Caco-2 (cell line): ENCODE measurements around the gene MCTP2. TPM values are rescaled to one million over a fixed set of nuclear protein-coding genes. Genes with fewer than 3 reads are reported as not detected.
A peak's percentile ranks its signal among the peaks of the same experiment; 100 is the strongest.

Experiments
- BruUV-seq: library from RNA; stranded (reverse); fragments of 400-500 nt; replicated peaks from 2 replicates; lab custom pipeline; 2021; lab: Mats Ljungman, UMichigan
- CTCF ChIA-PET: fragments of 300-600 bp; sonication (Branson Sonifier 250); formaldehyde crosslinking; loops from one replicate; lab custom pipeline; 2022; ENCODE audit warnings: antibody characterized with exemption; lab: Charles Lee
- POLR2A ChIA-PET: fragments of 300-600 bp; sonication (Branson Sonifier 250); formaldehyde crosslinking; loops from one replicate; lab custom pipeline; 2022; ENCODE audit warnings: antibody characterized with exemption; lab: Charles Lee
- DNase-seq, 2 experiments: peaks; one replicate each; pipeline versions ENCODE4 v3.0.0 to v3.0.0-alpha.2; 2020 to 2022
- H3K27me3 ChIP-seq: replicated peaks from 2 replicates; pipeline ENCODE4 v1.6.0; 2011; ENCODE audit warnings: low read length; ENCODE audit not compliant: control insufficient read depth, insufficient read depth
- H3K36me3 ChIP-seq: 2 replicates; pipeline ENCODE4 v1.5.1; 2011; ENCODE audit warnings: low read length; ENCODE audit not compliant: control insufficient read depth, insufficient read depth
- H3K4me1 ChIP-seq: fragments of 250-450 bp; sonication (Bioruptor Pico); 2 replicates; pipeline ENCODE4 v1.5.1; 2020; ENCODE audit warnings: mild to moderate bottlenecking
- H3K4me3 ChIP-seq: 2 replicates; pipeline ENCODE4 v1.5.1; 2011; ENCODE audit warnings: low read depth, mild to moderate bottlenecking, control low read depth, low read length
- H3K9me3 ChIP-seq: fragments of 250-450 bp; sonication (Bioruptor Pico); 2 replicates; pipeline ENCODE4 v1.5.1; 2020; ENCODE audit warnings: mild to moderate bottlenecking, moderate library complexity
- H3K27ac Mint-ChIP-seq: one replicate; pipeline ENCODE4 v1.8.0; 2022; ENCODE audit warnings: mixed read lengths; ENCODE audit not compliant: unreplicated experiment
- H3K27me3 Mint-ChIP-seq: one replicate; pipeline ENCODE4 v1.8.0; 2022; ENCODE audit warnings: mixed read lengths; ENCODE audit not compliant: insufficient read depth, unreplicated experiment
- H3K36me3 Mint-ChIP-seq: one replicate; pipeline ENCODE4 v1.8.0; 2022; ENCODE audit warnings: mild to moderate bottlenecking, mixed read lengths; ENCODE audit not compliant: insufficient read depth, unreplicated experiment
- H3K4me1 Mint-ChIP-seq: one replicate; pipeline ENCODE4 v1.8.0; 2022; ENCODE audit warnings: low read depth, mixed read lengths; ENCODE audit not compliant: unreplicated experiment
- H3K4me3 Mint-ChIP-seq: one replicate; pipeline ENCODE4 v1.8.0; 2022; ENCODE audit warnings: mild to moderate bottlenecking, moderate library complexity, mixed read lengths; ENCODE audit not compliant: unreplicated experiment
- H3K9me3 Mint-ChIP-seq: one replicate; pipeline ENCODE4 v1.8.0; 2022; ENCODE audit warnings: mixed read lengths; ENCODE audit not compliant: unreplicated experiment
- CTCF ChIP-seq, 2 experiments: fragments of 200-600 bp in 1 of 2; IDR thresholded peaks; 1 replicate in 1 of 2; 2 replicates in 1 of 2; pipeline versions ENCODE4 v1.5.1 to v1.8.0; 2011 to 2022; ENCODE audit warnings: antibody characterized with exemption in 1 of 2, control low read depth in 1 of 2, inconsistent platforms in 1 of 2, low read depth in 1 of 2, low read length in 1 of 2, mild to moderate bottlenecking in 1 of 2, moderate library complexity in 1 of 2; ENCODE audit not compliant: insufficient read depth in 1 of 2, severe bottlenecking in 1 of 2, unreplicated experiment in 1 of 2
- intact Hi-C: fragments of 100-400 bp; cut with micrococcal nuclease; formaldehyde crosslinking; loops from one replicate; pipeline ENCODE4 v1.10.0; 2022; ENCODE audit not compliant: unreplicated experiment
- total RNA-seq: library from RNA; stranded (reverse); gene quantifications from 2 replicates; pipeline ENCODE4 v1.2.3, GENCODE V29; 2022

Gene MCTP2
- total RNA-seq, 1 experiment from 2014 or later: 9.9 TPM

- no peaks in the 10 kb centered on the region for H3K4me1 ChIP-seq
- BruUV-seq: no TSS peak
- Mint-ChIP-seq H3K9me3 (no peaks in the 10 kb centered on the region), H3K27me3 (no peaks in the 10 kb centered on the region), H3K27ac (no peak overlapping the region), H3K36me3 (peaks cover 6% of the 10 kb centered on the region), H3K4me1 (no peaks in the 10 kb centered on the region), H3K4me3 (no peak overlapping the region)
- H3K36me3 ChIP-seq: no peaks in the 10 kb centered on the region
- DNase-seq: no peak
- intact Hi-C loops: no loop called here
- H3K9me3 ChIP-seq: peaks cover 7% of the 10 kb centered on the region; the same call in 1 of the 2 replicates
- no peaks in the 10 kb centered on the region for H3K27me3 ChIP-seq
- H3K4me3 ChIP-seq: no peak overlapping the region
- ChIA-PET POLR2A (no interaction called here), CTCF (no interaction called here)
- no peak for TF ChIP-seq CTCF (IDR thresholded peaks at IDR 0.05; ENCODE audit: insufficient read depth in 1 of 2, low read depth in 1 of 2, low read length in 1 of 2, severe bottlenecking in 1 of 2, unreplicated experiment in 1 of 2)
Observed at GRCh38 chr15:94295275-94295674, 63.9 kb downstream of the MCTP2 start.

GRCh38 chr15:94296717-94297116 lies 65.4 kb downstream of the MCTP2 start:
- CTCF ChIA-PET: no interaction called here
- DNase-seq: no peak
- no TSS peak for BruUV-seq
- H3K9me3 ChIP-seq: no peaks in the 10 kb centered on the region
- H3K27me3 ChIP-seq: no peaks in the 10 kb centered on the region
- H3K4me1 Mint-ChIP-seq: no peaks in the 10 kb centered on the region
- H3K36me3 Mint-ChIP-seq: peaks cover 6% of the 10 kb centered on the region
- no peaks in the 10 kb centered on the region for H3K27me3 Mint-ChIP-seq
- H3K4me1 ChIP-seq: no peaks in the 10 kb centered on the region
- no peak for TF ChIP-seq CTCF (IDR thresholded peaks at IDR 0.05; ENCODE audit: insufficient read depth in 1 of 2, low read depth in 1 of 2, low read length in 1 of 2, severe bottlenecking in 1 of 2, unreplicated experiment in 1 of 2)
- POLR2A ChIA-PET: no interaction called here
- intact Hi-C loops: no loop called here
- no peak overlapping the region for H3K4me3 ChIP-seq
- no peak overlapping the region for H3K27ac Mint-ChIP-seq
- no peaks in the 10 kb centered on the region for H3K9me3 Mint-ChIP-seq
- no peak overlapping the region for H3K4me3 Mint-ChIP-seq
- no peaks in the 10 kb centered on the region for H3K36me3 ChIP-seq

GRCh38 chr15:94297558-94297957 lies 66.2 kb downstream of the MCTP2 start:
- H3K4me1 Mint-ChIP-seq: no peaks in the 10 kb centered on the region
- no peak for TF ChIP-seq CTCF (IDR thresholded peaks at IDR 0.05; ENCODE audit: insufficient read depth in 1 of 2, low read depth in 1 of 2, low read length in 1 of 2, severe bottlenecking in 1 of 2, unreplicated experiment in 1 of 2)
- H3K36me3 Mint-ChIP-seq: peaks cover 6% of the 10 kb centered on the region
- H3K27ac Mint-ChIP-seq: no peak overlapping the region
- CTCF ChIA-PET: no interaction called here
- no peaks in the 10 kb centered on the region for H3K27me3 Mint-ChIP-seq
- intact Hi-C loops: no loop called here
- H3K4me3 ChIP-seq: no peak overlapping the region
- H3K4me3 Mint-ChIP-seq: no peak overlapping the region
- peaks cover 8% of the 10 kb centered on the region for H3K9me3 Mint-ChIP-seq
- no peaks in the 10 kb centered on the region for H3K9me3 ChIP-seq
- no peaks in the 10 kb centered on the region for H3K4me1 ChIP-seq
- peak in 1 of 2 experiments; percentile 4 for DNase-seq
- H3K27me3 ChIP-seq: no peaks in the 10 kb centered on the region
- no TSS peak for BruUV-seq
- no peaks in the 10 kb centered on the region; the same call in 1 of the 2 replicates for H3K36me3 ChIP-seq
- POLR2A ChIA-PET: no interaction called here
